Lower leg skin (tissue), 3 donors: ENCODE measurements around the gene FICD.

ENCODE experiments used
- POLR2A ChIP-seq, 2 donors: fragments of 450-650 bp; IDR thresholded peaks; one replicate each; pipeline ENCODE4 v1.6.1; 2016 to 2017; ENCODE audit warnings: antibody characterized with exemption in 2 of 2, mild to moderate bottlenecking in 1 of 2, moderate library complexity in 1 of 2
- TF ChIP-seq, protein P1 (sequence below), 3 donors: fragments of 450-650 bp; IDR thresholded peaks; one replicate each; pipeline ENCODE4 v1.5.1; 2016; ENCODE audit warnings: antibody characterized with exemption in 3 of 3, mild to moderate bottlenecking in 3 of 3, moderate library complexity in 2 of 3

DNA sequence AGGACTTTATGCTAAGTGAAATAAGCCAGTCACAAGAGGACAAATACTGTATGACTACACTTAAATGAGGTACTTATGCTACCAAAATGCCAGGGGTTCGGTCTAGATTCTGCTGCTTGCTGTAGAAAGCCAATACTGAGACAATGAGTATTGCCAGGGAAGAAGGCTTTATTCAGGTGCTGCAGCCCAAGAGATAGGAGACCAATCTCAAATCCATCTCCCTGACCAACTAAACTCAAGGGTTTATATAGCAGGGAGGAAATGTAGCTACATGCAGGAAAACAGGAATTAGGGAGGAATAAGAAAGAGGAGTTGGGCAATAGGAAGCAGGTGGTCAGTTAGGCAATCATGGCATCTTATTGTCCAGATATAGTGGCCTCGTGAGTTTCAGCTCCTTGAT is 12.2 kb upstream of the FICD start:
- TF ChIP-seq POLR2A (IDR thresholded peaks at IDR 0.05), result no peak
- TF ChIP-seq, protein P1, sequence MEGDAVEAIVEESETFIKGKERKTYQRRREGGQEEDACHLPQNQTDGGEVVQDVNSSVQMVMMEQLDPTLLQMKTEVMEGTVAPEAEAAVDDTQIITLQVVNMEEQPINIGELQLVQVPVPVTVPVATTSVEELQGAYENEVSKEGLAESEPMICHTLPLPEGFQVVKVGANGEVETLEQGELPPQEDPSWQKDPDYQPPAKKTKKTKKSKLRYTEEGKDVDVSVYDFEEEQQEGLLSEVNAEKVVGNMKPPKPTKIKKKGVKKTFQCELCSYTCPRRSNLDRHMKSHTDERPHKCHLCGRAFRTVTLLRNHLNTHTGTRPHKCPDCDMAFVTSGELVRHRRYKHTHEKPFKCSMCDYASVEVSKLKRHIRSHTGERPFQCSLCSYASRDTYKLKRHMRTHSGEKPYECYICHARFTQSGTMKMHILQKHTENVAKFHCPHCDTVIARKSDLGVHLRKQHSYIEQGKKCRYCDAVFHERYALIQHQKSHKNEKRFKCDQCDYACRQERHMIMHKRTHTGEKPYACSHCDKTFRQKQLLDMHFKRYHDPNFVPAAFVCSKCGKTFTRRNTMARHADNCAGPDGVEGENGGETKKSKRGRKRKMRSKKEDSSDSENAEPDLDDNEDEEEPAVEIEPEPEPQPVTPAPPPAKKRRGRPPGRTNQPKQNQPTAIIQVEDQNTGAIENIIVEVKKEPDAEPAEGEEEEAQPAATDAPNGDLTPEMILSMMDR (IDR thresholded peaks at IDR 0.05), result no peak
